ENCODE measurements around the gene NDRG4.

The NDRG4 gene

DNA sequence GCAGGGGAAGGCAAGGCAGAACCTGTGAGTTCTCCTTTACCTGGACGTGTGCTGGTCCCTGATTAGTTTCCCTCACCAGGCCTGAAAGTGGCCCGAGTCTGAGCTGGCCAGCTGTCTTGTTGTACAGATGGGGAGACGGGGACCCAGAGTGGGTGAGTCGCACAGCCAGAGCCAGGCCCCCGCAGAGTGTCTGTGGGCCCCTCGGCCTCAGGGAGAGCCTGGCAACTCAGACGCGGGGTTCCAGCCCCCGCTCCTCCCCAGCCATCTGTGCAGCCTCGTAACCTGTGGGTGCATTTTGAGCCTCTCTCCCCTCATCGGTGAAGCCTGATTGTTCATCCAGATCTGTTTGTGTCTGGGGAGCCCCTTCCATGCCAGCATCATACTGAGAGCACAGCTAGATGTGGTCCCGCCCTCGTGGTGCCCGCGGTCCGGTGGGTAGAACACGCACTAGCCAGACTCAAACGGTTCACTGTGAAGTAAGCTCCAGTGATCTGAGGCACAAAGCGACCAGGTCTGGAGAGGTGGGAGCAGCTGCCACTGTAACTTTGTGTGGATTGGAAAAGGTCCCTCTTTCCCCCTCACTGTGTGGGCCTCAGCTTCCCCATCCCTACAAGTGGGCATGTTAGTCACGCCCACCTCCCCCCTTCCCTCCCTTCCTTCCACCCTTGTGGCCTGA lies 6.0 kb upstream of the NDRG4 start:
- DNase-seq (ENCODE audit: low read depth, low spot score): no peak

DNA sequence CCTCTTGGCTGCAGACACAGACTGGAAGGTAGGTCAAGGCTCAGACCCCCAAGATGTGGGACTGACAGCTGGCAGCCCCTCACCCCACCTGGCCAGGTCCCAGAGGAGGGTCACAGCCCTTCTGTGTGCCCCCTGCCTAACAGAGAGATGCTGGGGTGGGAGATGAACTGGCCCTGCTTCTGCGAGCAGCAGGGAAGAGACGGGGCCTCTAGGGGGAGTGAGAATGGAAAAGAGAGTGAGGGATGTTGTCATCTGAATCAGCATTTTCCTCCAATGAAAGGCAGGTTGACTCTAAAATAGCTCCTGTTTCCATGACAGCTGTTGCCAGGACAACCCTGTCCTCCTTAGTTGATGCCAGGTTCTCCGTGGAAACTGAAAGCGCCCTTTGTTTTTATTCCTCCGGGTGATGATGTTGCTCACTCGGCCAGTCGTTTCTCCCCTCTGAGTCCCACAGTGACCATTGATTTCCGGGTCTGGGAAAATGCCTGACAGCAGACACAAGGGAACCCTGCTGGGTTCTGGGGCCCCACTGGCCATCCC lies 4.9 kb upstream of the NDRG4 start:
- DNase-seq (ENCODE audit: low read depth, low spot score): peak; percentile 88

DNA sequence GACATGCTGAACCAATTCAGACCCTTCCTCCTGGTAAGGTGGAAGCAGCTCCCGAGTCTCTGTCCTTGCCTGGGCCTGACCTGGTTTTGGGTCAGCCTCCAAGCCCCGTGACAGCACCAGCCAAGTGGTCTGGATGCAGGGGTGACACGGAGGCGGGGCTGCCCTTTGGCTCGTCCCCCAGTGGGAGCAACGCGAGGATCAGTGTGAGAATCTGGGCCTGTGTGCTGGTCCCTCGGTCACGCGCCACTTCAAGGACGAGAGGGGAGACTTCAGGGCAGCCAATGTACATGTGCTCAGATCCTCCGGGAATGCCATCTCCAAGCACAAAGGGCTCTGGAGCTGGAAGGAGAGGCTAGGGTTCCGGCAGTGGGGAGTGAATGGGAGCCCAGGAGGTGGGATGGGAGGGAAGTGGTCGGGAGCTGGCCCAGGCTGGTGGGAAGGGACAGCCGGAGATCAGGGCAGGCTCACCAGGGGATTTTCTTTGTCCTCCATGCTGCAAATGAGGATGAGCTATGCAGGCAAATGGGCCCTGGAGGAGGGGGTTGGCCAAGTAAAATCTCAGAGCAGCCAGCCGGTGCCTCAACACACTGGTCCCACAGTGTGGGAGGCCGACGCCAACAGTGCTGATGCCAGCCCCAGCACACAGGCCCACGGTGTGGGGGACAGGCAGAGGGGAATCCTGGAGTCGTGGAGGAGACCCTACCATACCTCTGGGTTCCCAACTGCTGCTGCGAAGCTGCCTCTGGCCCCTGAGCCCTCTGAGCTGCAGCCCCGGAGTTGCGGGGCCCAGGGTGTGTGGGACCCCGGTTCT lies 4.2 kb upstream of the NDRG4 start:
- DNase-seq (ENCODE audit: low read depth, low spot score): no peak

DNA sequence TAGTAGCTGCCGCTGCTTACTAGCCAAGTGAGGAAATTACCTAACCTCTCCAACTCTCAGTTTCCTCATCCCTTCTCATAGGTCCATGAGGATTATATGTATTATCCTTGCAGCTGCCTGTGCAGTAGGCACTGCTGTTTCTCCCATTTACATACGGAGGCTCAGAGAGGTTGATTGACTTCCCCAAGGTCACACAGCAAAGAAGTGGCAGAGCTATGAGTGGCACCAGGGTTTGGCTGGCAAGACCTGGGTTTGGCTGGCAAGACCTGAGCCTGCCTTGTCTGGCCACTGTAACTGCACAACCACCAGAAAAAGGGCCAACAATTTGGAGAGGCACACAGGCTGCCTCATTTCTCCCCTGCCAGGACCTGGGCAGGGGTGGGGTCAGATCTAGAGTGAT lies 2.5 kb upstream of the NDRG4 start:
- DNase-seq (ENCODE audit: low read depth, low spot score): no peak

DNA sequence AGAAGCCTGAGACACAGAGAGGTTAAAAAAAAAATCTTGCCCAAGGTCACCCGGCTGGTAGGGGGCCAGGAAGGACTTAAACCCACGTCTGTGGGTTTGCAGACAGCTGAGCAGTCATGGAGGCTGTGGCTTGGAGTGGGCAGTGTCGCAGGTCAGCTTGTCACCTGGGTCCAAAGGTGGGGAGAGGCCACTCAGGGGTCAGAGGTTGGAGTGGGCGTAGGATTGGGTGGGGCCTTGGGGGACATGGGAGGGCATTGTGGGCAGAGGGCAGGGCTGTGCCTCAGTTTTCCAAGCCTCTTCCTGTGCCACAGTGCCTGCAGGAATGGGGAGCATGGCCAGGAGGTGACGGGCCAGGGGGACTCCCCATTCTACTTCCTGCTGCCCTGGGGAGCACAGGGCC lies 2.0 kb upstream of the NDRG4 start:
- DNase-seq (ENCODE audit: low read depth, low spot score): no peak

DNA sequence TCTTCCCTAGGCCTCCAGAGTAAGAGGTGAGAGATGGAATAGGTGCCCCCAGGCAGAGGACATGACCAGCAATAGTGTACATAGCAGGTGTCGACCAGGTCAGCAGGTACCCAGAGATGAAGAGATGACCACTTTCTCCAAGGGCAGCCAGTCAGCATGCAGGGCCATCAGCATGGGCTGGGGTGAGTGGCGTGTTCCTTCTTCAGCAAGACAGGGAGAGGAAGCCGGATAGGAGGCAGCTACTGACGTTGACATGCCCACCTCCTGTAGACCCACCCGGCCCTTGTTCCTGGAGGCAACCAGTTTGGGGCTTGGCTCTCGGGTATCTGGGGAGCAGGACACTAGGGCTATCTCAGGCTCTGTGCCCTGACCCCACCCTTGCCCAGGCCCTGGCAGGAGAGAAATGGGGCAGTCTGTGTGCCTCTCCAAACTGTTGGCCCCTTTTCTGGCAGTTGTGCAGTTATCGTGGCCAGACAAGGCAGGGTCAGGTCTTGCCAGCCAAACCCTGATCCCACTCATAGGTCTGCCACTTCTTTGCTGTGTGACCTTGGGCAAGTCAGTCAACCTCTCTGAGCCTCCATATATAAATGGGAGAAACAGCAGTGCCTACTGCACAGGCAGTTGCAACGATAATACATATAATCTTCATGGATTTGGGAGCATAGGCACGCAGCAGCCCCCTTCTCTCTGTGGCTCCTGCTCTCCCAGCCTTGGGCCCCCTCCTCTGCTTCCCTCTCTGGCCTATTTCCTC lies 1.4 kb upstream of the NDRG4 start:
- DNase-seq (ENCODE audit: low read depth, low spot score): no peak

DNA sequence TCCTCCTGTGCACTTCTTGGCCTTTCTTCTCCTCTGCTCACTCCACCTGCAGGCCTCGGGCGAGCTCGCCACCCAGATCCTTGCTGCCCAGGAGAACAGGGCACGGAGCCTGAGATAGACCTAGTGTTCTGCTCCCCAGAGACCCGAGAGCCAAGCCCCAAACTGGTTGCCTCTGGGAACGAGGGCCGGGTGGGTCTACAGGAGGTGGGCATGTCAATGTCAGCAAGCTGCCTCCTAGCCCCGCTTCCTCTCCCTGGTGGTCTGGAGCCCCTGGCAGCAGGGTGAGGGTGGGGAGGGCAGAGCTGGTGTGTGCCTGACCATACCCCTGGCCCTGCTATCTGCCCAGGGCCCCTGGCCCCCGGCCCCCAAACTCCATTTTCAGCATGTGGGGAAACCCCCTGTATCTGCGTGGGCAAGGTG lies 841 bp upstream of the NDRG4 start:
- no peak for DNase-seq (ENCODE audit: low read depth, low spot score)

DNA sequence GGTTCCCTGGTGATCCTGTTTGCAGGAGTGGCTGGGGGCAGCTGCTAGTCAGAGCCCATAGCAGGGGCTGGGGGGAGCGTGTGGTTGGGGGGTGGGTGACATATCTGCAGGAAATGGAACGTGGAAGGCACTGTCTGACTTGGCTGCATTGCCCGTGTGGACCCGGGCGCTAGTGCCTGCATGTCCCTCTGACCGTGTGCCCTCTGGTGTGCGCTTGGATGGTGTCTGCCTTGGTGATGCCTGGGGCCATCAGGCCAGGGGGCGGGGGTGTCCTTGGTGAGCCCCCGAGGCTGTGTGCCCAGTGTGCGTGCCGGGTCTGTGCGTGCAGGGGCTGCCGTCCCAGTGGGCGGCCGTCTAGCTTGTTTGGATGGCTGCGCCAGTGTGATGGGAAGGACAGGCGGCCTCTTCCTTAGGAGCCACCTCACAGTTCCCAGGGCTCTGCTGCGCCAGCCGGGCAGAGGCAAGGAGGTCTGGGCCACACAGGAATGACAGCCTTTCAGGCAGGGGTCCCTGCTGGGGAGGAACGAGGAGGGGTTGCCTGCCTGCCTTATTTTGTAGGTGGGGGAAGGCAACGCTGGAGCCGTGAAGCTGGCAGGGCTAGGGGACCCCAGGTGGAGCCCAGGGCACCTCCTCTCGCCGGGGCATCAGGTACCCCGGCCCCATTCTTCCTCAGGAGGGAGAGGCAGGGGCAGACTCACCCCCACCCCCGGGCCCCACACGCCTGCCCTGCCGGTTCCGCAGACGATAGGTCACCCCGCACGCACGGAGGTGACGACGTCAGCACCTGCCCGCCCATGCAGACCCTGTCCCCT lies 693 bp downstream of the NDRG4 start:
- DNase-seq (ENCODE audit: low read depth, low spot score): no peak

DNA sequence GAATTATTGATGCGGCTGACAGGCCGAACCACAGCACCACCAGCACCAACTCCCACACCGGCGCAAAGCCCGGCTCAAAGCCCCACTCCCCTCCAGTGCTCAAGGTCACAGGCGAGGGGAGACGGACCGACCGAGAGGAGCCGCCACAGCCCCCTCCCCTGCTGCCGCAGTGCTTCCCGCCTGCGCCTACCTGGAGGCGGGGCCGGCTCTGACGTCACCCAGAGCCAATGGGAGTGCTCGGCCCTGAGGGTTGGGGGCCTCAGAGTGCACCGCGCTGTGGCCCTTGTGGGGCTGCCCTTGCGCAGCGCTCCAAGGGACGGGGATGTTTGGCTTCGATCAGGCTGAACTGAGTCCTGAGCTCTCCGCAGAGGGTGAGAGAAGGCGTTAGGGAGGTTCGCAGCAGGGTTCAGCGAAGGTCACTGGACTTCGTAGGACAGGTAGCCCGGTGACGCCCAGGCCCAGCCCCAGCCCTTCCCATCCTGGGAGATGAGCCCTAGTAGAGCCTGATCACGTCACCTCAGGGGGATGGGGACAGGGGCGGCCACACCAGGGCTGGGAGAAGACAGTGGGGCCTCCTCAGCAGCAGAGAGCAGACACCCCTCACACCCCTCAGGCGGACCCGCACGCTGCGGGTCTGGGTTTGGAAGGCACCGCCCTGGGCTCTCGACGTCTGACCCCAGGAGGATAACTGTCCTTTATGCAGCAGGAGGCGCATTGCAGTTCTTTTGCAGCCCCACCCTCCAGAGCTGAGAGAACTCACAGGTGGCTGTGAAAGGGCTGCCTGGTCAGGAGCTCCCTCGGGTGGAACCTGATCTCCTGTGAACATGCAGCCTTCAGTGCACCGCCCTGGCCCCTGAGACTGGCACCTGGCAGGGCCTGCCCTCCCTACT lies 1.5 kb downstream of the NDRG4 start:
- DNase-seq (ENCODE audit: low read depth, low spot score): no peak

DNA sequence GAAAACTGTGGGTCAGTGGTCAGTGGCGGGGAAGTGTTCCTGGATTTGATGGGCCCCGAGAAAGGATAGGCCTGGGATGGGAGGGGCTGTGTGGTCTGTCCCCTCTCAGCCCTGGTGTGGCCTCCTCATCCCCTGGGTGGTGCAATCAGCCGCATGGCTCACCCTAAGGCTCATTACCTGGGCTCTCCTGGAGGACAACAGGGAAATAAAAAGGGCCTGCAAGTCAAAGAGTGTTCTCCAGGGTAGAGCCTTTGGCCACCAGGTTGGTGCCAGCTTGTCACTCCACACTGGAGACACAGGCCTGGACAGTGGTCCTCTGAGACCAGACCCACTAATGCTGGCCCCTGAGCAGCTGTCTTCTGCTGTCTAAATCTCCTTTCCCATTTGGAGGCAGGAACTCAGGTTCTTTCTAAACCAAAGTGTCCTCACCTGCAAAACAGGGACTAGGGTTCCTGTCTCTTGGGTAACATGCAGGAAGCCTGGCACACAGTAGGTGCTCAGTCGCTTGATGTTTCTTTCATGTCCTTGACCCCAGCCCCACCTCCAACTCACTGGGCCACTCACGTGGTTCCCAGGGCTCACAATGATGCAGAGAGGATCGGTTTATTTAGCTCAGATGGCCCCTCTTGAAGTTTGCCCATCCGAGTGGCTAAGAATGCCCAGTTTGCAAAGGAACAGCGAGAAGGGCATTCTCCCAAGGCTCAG lies 2.4 kb downstream of the NDRG4 start:
- no peak for DNase-seq (ENCODE audit: low read depth, low spot score)

DNA sequence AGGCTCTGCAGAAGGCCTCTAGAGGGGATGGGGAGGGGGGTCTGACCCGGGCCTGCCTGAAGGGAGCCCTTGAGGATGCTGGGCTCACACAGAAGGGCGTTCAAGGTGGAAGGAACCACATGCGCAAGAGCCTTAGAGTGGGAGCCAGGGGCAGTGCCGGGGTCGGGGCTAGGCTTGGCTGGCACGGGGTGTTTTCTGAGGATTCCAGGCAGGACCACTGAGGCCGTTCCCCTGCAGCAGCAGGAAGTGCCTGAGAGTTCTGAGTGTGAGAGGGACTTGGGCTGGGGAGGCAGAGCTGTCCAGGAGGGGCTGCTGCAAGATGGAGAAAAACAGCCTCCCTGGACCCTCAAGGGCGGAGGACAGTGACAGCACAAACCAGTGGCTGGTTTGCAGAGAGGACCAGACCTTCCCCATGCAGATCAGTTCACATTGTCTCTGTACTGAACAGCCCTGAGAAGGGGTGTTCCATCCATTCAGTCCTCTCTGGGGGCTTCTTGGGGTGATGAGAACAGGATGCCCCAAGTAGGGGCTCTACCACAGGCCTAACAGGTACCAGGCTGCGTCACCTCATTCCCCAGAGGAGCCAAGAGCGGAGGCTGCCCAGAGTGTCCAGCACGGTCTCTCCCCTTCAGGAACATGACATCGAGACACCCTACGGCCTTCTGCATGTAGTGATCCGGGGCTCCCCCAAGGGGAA lies 3.4 kb downstream of the NDRG4 start:
- DNase-seq (ENCODE audit: low read depth, low spot score): no peak

DNA sequence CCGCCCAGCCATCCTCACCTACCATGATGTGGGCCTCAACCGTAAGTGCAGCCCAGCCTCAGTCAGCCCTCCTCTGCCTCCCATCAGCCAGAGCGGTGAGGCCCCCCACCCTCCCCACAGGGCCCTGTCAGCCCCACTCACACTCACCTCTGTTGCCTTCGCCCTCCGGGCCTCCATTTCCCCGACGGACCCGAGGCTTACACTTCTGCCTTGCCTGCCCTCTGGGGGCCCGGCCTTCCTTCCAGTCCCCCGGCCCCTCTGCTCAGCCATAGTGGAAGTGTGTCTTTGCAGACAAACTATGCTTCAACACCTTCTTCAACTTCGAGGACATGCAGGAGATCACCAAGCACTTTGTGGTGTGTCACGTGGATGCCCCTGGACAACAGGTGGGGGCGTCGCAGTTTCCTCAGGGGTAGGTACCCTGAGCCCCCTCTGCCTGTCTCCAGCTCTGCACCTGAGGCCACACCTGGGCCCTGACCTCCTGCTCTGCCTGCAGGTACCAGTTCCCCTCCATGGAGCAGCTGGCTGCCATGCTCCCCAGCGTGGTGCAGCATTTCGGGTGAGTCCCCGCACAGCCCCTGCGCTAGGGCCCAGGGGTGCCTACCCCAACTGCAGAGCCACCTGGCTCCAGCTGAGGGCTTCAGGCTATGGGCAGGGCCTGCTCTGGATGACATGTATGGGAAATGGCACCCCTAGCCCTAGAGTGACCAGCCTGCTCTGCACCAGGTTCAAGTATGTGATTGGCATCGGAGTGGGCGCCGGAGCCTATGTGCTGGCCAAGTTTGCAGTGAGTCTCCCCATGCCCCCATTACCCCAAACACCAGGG lies 4.1 kb downstream of the NDRG4 start:
- no peak for DNase-seq (ENCODE audit: low read depth, low spot score)

DNA sequence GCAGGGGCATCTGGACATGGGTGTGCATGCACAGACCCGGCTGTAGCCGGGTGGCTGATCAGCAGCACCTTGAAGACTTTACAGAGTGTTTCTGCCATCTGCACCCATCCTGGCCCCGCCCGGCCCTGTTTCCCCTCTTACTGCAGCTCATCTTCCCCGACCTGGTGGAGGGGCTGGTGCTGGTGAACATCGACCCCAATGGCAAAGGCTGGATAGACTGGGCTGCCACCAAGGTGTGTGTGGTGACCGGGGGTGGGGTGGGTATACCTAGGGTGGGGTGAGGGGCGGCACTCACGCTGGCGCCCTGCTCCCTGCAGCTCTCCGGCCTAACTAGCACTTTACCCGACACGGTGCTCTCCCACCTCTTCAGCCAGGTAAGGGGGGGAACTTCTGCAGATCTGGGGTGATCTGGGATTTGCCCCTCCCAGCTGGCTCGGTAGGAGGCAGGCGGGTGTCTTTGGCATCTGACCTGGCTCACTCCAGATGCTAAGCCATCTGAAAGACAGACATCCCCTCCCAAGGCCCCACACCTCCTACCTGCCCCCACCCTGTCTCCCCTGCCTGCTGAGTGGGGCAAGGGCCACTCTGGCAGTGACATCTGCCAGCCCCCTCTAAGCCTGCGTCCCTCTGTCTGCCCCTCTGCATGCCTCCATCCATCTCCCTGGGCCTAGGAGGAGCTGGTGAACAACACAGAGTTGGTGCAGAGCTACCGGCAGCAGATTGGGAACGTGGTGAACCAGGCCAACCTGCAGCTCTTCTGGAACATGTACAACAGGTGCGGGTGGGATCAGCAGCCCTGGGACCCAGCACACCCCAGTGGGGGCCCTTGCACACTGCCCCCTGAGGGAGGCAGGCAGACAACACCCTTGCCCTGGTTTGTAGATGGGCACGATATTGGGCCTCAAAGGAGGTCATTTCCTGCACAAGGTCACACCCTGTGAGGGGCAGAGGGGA lies 6.6 kb downstream of the NDRG4 start:
- DNase-seq (ENCODE audit: low read depth, low spot score): no peak

DNA sequence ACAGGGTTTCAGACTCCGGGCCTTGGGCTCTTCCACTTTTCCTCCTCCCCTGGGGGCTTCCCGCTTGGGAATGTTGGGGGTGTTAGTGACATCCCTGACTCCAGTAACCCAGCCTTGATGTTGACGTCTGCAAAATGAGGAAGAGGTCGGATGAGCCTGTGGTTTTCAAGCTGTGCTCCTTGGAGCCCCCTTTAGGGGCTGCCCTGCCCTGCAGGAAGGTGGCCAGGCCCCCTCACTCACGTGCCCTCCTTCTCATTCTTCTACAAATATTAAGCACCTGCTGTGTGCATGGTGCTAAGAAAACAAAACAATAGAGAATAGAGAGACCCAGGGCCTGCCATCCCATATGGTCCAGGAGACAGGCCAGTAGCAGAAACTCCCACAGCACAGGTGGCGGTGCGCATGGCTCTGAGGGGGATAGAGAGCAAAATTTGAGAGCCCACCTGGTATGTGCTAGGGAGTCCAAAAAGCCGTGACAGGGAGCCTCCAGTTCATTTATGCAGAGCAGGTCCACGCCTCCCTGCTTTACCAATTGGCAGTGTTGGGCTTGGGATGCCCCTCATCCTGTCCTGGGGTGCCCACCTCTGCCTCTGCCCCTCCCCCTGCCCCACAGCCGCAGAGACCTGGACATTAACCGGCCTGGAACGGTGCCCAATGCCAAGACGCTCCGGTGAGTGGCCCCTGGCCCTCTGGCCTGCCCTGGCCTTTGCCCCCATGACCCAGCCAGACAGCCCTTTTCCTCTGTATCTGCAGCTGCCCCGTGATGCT lies 7.4 kb downstream of the NDRG4 start:
- no peak for DNase-seq (ENCODE audit: low read depth, low spot score)

DNA sequence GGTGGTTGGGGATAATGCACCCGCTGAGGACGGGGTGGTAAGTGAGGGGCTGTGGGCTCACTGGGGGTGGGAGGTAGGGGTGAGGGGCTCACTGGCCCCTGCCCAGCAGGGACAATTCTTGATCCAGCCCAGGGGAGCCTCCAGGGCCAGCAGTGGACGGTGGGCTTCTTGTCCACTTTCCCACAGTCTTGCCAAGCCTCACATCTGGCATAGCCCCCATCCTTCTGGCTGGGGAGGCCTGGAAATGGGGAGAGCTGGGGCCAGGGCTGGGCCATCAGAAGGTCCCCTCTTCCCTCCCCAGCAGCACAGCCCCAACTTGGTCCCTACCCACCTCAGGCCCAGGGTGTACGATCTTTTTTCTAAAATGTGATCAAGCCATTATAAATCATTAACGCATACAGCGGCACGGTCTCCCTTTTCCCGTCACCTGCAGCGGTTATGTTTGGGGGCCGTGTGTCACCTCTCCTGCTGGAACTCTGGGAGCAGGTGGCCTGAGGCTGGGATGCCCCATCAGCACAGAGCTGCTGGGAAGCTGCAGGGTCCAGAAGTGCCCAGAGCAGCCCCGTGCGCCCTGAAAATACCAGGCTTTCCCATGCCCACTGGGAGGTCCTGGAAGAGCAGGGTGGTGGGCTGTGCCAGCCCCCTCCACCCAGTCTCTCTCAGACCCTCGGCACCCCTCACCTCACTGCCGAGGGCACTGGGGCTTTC lies 8.2 kb downstream of the NDRG4 start:
- DNase-seq (ENCODE audit: low read depth, low spot score): no peak

Data from smooth muscle cell of the brain vasculature (primary cell).